Prostate gland (tissue), 2 donors: ENCODE measurements around the gene TAF4. TPM values are rescaled to one million over a fixed set of nuclear protein-coding genes. Genes with fewer than 3 reads are reported as not detected.

ENCODE experiments used
- DNase-seq: peaks from one replicate; pipeline ENCODE4 v3.0.0-alpha.2; 2019; ENCODE audit warnings: low spot score
- H3K27ac ChIP-seq, 2 donors: fragments of 200-600 bp; sonication (generic); 2 replicates each; pipeline ENCODE4 v1.5.1; 2017 to 2019
- H3K27me3 ChIP-seq: fragments of 200-600 bp; sonication (generic); replicated peaks from 2 replicates; pipeline ENCODE4 v1.5.1; 2019; ENCODE audit not compliant: insufficient read depth
- H3K36me3 ChIP-seq, 2 donors: fragments of 200-600 bp; sonication (generic); 1 replicate in 1 of 2; 2 replicates in 1 of 2; pipeline versions ENCODE4 v1.5.1 to v1.8.1; 2017 to 2019
- H3K4me1 ChIP-seq: fragments of 200-600 bp; sonication (generic); replicated peaks from 2 replicates; pipeline ENCODE4 v1.5.1; 2019
- H3K4me3 ChIP-seq, 2 donors: fragments of 200-600 bp; sonication (generic); 2 replicates each; pipeline ENCODE4 v1.5.1; 2017 to 2019
- H3K9me3 ChIP-seq: fragments of 200-600 bp; sonication (generic); 2 replicates; pipeline ENCODE4 v1.5.1; 2017
- POLR2A ChIP-seq: fragments of 450-650 bp; IDR thresholded peaks from one replicate; pipeline ENCODE4 v1.6.1; 2016; ENCODE audit warnings: antibody characterized with exemption, mild to moderate bottlenecking
- POLR2AphosphoS5 ChIP-seq: sonication (generic); formaldehyde crosslinking; IDR thresholded peaks from one replicate; pipeline ENCODE4 v1.6.1; 2017; ENCODE audit warnings: antibody characterized with exemption
- WGBS: methylation state at CpG from one replicate; pipeline ENCODE4 v1.1.5; 2018; 5-methylcytosine and 5-hydroxymethylcytosine counted together
- intact Hi-C: fragments of 100-400 bp; cut with DNase I; formaldehyde crosslinking; loops from one replicate; pipeline ENCODE4 v1.14.2; 2022
- total RNA-seq, 2 donors: library from RNA; depleted of rRNA; stranded (reverse); fragments of >200 nt; gene quantifications; one replicate each; pipeline ENCODE4 v1.1.0, GENCODE V29; 2016
- TF ChIP-seq, protein P1 (sequence below), 4 experiments: fragments of 200-600 bp in 2 of 4; fragments of 450-650 bp in 2 of 4; sonication (generic) in 2 of 4; IDR thresholded peaks; 1 replicate in 3 of 4; 2 replicates in 1 of 4; pipeline ENCODE4 v1.5.1; 2016 to 2019; ENCODE audit warnings: antibody characterized with exemption in 4 of 4, mild to moderate bottlenecking in 2 of 4, moderate library complexity in 2 of 4

The TAF4 gene
- total RNA-seq, 2 donors from 2014 or later = 19.9 to 57.1 TPM

DNA sequence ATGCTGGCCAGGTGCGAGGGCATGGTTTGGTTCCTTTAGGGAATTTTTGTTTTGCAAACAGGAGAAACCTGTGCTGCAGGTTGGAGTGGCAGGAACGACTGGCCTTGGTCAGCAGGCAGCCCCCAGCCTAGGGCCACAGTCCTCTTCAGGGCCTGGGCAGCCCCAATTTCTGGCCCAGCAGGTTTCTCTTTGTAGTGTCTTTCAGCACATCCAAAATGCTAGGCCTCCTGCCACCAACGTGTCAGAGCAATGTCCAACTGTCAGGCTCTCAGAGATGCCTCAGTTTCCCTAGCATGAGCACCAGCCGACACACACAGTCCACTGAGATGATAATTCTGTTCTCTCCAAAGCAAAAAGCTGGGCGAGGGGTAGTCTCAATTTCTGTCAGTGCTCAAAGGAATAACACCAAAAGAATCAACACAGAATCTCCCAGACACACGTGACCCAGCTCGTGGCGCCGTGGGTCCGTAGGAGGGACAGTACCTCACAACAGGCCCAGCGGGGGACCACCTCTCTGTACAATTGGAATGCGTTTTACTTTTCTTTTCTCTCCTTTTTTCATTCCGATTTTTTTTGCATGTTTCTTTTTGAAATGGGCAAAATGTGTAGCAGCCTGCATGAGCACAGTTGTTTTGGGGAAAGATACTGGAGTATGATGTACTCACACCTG lies 125.9 kb downstream of the TAF4 start:
- DNase-seq = no peak
- Histone ChIP-seq H3K27me3 (no peaks in the 10 kb centered on the region), H3K36me3 (no peaks in the 10 kb centered on the region), H3K27ac (no peak overlapping the region), H3K9me3 (no peaks in the 10 kb centered on the region), H3K4me1 (no peaks in the 10 kb centered on the region), H3K4me3 (no peak overlapping the region)
- no peak for TF ChIP-seq POLR2AphosphoS5
- no peak for TF ChIP-seq POLR2A
- 70% methylated on average over 13 of the region's 13 CpGs for WGBS
- intact Hi-C loops = no loop called here

DNA sequence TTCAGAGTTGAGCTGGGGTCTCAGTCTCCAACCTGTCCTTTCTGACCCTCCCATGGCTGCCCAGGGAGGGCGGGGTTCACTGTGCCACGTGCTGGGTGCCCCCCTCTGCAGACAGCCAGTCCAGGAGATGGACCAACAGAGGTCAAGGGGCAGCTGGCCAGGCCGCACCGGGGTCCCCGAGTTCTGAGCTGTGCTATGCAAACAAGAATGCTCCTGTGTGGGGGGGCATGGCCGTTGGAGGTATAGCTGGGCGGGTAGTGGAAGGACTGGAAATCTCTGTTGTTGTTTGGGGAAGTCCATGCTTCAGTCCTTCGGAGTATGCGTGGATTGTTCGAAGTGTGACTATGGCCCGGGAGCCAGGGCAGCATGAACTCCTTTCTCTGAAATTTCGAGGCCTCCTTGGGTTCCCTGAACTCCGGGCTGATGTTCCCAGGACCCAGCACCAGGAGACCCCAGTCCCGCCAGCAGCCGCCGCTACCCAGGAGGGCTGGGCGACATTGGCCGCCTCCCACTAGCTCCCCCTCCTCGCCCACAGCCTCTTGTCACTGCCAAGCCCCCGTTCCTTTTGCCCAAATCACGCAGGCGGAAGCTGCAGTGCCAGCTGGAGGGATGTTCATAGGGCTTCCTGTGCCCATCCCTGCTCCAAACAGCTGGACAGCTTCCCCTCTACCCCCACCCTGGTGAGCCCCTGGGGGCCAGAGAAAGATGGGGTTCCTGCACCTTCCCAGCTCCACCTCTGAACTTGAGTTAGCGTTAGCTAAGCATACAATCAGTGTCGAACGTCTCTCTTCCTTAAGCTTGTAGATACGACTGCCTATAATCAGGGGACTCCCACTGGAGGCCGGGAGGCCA lies 126.6 kb downstream of the TAF4 start:
- WGBS = 75% methylated on average over 27 of the region's 27 CpGs
- intact Hi-C loops = no loop called here
- no peak for DNase-seq
- H3K27ac ChIP-seq = no peak overlapping the region
- no peak for TF ChIP-seq POLR2AphosphoS5
- TF ChIP-seq POLR2A = no peak
- TF ChIP-seq, protein P1, sequence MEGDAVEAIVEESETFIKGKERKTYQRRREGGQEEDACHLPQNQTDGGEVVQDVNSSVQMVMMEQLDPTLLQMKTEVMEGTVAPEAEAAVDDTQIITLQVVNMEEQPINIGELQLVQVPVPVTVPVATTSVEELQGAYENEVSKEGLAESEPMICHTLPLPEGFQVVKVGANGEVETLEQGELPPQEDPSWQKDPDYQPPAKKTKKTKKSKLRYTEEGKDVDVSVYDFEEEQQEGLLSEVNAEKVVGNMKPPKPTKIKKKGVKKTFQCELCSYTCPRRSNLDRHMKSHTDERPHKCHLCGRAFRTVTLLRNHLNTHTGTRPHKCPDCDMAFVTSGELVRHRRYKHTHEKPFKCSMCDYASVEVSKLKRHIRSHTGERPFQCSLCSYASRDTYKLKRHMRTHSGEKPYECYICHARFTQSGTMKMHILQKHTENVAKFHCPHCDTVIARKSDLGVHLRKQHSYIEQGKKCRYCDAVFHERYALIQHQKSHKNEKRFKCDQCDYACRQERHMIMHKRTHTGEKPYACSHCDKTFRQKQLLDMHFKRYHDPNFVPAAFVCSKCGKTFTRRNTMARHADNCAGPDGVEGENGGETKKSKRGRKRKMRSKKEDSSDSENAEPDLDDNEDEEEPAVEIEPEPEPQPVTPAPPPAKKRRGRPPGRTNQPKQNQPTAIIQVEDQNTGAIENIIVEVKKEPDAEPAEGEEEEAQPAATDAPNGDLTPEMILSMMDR (IDR thresholded peaks at IDR 0.05) = no peak
- H3K4me3 ChIP-seq = no peak overlapping the region
- H3K27me3 ChIP-seq = no peaks in the 10 kb centered on the region
- H3K36me3 ChIP-seq = no peaks in the 10 kb centered on the region
- no peaks in the 10 kb centered on the region for H3K9me3 ChIP-seq
- no peaks in the 10 kb centered on the region for H3K4me1 ChIP-seq

DNA sequence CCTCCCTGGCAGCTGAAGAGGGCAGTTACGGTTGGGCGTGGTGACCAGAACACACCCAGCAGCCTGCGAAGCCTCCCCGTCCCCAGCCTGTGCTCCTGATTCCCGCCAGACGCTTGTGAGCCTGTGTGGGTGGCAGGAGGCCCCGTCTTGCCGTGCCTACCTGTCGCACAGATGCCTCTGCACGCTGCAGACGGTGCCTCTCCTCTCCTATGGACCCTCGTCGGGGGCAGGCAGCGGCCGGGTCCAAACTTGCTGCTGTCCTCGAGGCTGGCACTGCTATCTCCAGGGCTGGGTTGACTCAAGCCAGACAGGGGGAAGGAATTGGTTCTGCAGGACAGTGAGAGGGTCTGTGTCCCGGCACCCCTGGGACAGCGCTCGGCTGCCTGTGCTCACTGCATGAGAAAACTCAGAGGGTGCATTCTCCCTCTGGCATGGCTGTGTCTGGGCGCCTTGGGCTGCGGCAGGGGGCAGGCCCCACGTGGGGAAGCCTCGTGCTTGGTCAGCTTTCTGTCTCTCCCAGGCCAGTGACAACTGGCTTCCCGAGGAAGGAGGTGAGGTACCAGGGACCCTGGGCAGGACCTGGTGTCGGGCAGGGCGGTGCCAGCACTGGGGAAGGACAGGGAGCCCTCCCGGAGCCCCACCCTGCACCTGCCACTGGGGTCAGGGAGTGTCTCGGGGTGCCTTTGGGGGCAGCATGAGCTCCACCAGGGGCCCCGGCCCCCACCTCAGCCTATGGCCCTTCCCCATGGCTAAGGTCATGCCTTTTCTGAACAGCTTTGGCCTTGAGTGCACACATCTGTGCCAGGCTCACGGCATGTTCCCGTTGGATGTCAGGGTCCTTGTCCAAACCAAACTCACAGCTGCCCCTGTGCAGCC lies 127.5 kb downstream of the TAF4 start:
- Histone ChIP-seq H3K4me3 (no peak overlapping the region), H3K9me3 (no peaks in the 10 kb centered on the region), H3K27me3 (no peaks in the 10 kb centered on the region), H3K36me3 (no peaks in the 10 kb centered on the region), H3K4me1 (no peaks in the 10 kb centered on the region), H3K27ac (no peak overlapping the region)
- intact Hi-C loops = no loop called here
- DNase-seq = no peak
- 88% methylated on average over 13 of the region's 31 CpGs for WGBS
- TF ChIP-seq, protein P1 (IDR thresholded peaks at IDR 0.05) = no peak
- TF ChIP-seq POLR2A (no peak), POLR2AphosphoS5 (no peak)

DNA sequence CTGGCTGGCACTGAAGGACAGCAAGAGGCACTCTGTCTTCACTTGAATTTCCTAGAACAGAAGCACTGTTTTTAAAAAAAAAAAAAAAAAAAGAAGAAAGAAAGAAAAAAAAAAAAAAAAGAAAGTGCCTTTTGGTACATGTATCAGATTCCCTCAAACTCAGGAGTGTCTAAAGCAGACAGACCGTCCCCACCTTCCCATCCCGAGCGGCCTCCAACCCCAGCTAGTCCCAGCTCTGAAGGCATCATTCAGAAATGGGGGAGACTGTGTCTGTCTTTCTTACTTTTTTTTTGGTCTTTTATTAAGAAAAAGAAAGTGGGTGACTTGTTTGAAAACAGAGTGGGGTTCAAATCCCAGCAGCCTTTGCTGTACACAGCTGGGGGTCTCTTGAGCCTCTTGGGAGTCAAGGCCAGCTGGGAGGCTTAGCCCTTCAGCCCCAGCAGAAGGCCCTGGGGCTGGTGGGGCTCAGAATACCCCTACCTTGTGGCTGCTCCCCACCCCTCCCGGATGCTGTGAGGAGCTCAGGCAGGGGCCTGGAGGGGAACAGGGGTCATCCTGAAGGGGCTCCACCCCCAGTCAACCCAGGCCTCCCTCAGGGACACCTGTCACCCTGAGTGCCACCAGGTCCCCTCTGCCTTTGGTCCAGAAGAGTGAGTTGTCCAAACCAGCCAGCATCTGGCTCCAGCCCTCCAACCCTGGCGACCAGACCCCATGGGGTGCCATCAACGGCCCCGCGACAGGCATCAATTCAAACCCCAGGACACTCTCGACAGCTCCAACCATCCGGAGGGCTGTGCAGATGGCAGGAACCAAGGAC lies 128.3 kb downstream of the TAF4 start:
- Histone ChIP-seq H3K27ac (no peak overlapping the region), H3K4me3 (no peak overlapping the region), H3K4me1 (no peaks in the 10 kb centered on the region), H3K9me3 (no peaks in the 10 kb centered on the region), H3K27me3 (no peaks in the 10 kb centered on the region), H3K36me3 (no peaks in the 10 kb centered on the region)
- no peak for DNase-seq
- TF ChIP-seq, protein P1 (IDR thresholded peaks at IDR 0.05) = no peak
- TF ChIP-seq POLR2AphosphoS5 (no peak), POLR2A (no peak)
- 62% methylated on average over 9 of the region's 10 CpGs for whole genome bisulfite sequencing
- intact Hi-C loops = no loop called here
